HG03571 (cell line): ENCODE measurements around the gene PINK1.

Source experiments
- ATAC-seq: cut with Tn5 transposase; IDR thresholded peaks from one replicate; pipeline ENCODE4 v1.9.1; 2021; ENCODE audit not compliant: unreplicated experiment

Gene PINK1

GRCh38 chr1:20643080-20643479, 9.8 kb downstream of the PINK1 start:
- ATAC-seq: no peak

- ATAC-seq: no peak
These were observed 11.2 kb downstream of the PINK1 start for GRCh38 chr1:20644416-20644815.

- no peak for ATAC-seq
These were observed 12.2 kb downstream of the PINK1 start for GRCh38 chr1:20645414-20645813.

GRCh38 chr1:20648438-20648837, 15.2 kb downstream of the PINK1 start:
- ATAC-seq: no peak

GRCh38 chr1:20648946-20649345, 15.7 kb downstream of the PINK1 start:
- ATAC-seq: no peak

GRCh38 chr1:20652300-20652699, 19.0 kb downstream of the PINK1 start:
- ATAC-seq: no peak

GRCh38 chr1:20654104-20654690, 20.9 kb downstream of the PINK1 start:
- no peak for ATAC-seq

- ATAC-seq: no peak
These were observed 23.8 kb downstream of the PINK1 start for GRCh38 chr1:20657024-20657423.

- no peak for ATAC-seq
These were observed 25.1 kb downstream of the PINK1 start for GRCh38 chr1:20658166-20658915.

GRCh38 chr1:20660363-20660762, 27.1 kb downstream of the PINK1 start:
- no peak for ATAC-seq

- ATAC-seq: peak; percentile 9
These were observed 27.6 kb downstream of the PINK1 start for GRCh38 chr1:20660847-20661206.

- ATAC-seq: peak; percentile 93
These were observed 28.2 kb downstream of the PINK1 start, which contains the start of gene DDOST for GRCh38 chr1:20661207-20662109. DDOST (minus strand) TSS chr1:20661369; CDS start chr1:20661350, 19 bp downstream.

GRCh38 chr1:20662110-20662475, 28.8 kb downstream of the PINK1 start:
- ATAC-seq: no peak

- ATAC-seq: no peak
These were observed 30.1 kb downstream of the PINK1 start for GRCh38 chr1:20663365-20663764.

GRCh38 chr1:20663969-20664715, 30.9 kb downstream of the PINK1 start:
- ATAC-seq: no peak

- no peak for ATAC-seq
These were observed 32.5 kb downstream of the PINK1 start for GRCh38 chr1:20665726-20666125.

GRCh38 chr1:20666146-20666545, 32.9 kb downstream of the PINK1 start:
- ATAC-seq: no peak

- ATAC-seq: no peak
These were observed 33.5 kb downstream of the PINK1 start for GRCh38 chr1:20666804-20667203.

GRCh38 chr1:20668581-20668980, 35.3 kb downstream of the PINK1 start:
- ATAC-seq: no peak

GRCh38 chr1:20670936-20671335, 37.7 kb downstream of the PINK1 start:
- no peak for ATAC-seq

GRCh38 chr1:20672265-20672632, 39.0 kb downstream of the PINK1 start:
- no peak for ATAC-seq
